Mesothelial cell of epicardium (in vitro differentiated cells): ENCODE data around the gene KLHL29. TPM values are rescaled to one million over a fixed set of nuclear protein-coding genes. Genes with fewer than 3 reads are reported as not detected.
A peak's percentile ranks its signal among the peaks of the same experiment; 100 is the strongest.

Source experiments
- DNase-seq, 2 experiments: peaks; one replicate each; pipeline ENCODE4 v3.0.0; 2021; ENCODE audit warnings: low spot score in 2 of 2; ENCODE audit not compliant: unreplicated experiment in 2 of 2
- H3K27ac Mint-ChIP-seq: 2 replicates; pipeline ENCODE4 v1.8.0; 2021; ENCODE audit warnings: mixed read lengths
- H3K27me3 Mint-ChIP-seq: 2 replicates; pipeline ENCODE4 v1.8.0; 2021; ENCODE audit warnings: low read depth, mixed read lengths
- H3K36me3 Mint-ChIP-seq: 2 replicates; pipeline ENCODE4 v1.8.0; 2021; ENCODE audit warnings: mixed read lengths
- H3K4me1 Mint-ChIP-seq: 2 replicates; pipeline ENCODE4 v1.8.0; 2021; ENCODE audit warnings: mixed read lengths
- H3K4me3 Mint-ChIP-seq: 2 replicates; pipeline ENCODE4 v1.8.0; 2021; ENCODE audit warnings: mild to moderate bottlenecking, moderate library complexity, mixed read lengths
- H3K9me3 Mint-ChIP-seq: 2 replicates; pipeline ENCODE4 v1.8.0; 2021; ENCODE audit warnings: mixed read lengths
- total RNA-seq: library from RNA; stranded (reverse); gene quantifications from 3 replicates; pipeline ENCODE4 v1.2.1, GENCODE V29; 2021
- TF ChIP-seq, protein P1 (sequence below): fragments of 200-600 bp; sonication (generic); IDR thresholded peaks from one replicate; pipeline ENCODE4 v1.5.0; 2021; ENCODE audit warnings: antibody characterized with exemption; ENCODE audit not compliant: unreplicated experiment

Gene KLHL29
- total RNA-seq, 1 donor from 2014 or later: 28.3 TPM

DNA sequence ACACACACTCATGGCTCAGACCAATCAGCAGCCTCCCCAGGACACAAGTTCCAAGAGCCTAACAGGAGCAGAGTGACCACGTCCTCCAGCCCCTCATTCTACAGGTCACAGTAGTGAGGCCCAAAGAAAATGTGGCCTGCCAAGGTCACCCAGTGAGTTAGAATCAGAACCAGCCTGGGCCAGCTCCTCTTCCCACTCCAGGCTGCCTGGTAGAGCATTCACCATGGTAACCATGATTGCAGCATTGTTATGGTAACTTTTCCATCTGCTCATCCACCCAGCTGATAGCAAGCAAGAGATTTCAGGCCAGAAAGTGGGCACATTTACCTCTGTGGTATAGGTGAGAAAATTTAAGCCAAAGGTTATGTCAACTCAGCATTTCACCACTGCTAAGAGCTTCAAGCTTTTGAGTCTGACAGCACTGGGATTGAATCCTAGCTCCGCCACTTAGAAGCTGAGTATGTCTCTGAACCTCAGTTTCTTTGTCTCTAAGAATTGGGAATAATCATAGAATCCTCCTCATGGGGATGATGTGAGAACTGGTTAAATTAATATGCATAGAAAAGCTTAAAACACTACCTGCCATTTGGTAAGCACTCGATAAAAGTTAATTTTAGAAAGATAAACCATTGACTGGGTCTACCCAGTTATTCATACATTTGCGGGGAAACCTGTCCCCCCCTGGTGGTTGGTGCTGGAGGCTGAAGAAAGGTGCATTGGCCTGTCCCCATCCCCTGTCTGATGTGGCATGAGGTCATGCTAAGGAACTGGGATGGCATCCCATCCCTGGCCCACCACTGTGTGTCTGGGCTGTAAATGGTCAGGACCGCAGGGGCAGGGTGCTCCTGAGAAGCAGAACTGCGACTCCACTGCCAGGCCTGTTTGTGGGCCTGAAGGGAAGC lies 181.5 kb downstream of the KLHL29 start:
- peak in 1 of 2 experiments; percentile 54 for DNase-seq
- Mint-ChIP-seq H3K4me1 (peaks cover 24% of the 10 kb centered on the region), H3K36me3 (peaks cover 2% of the 10 kb centered on the region), H3K27me3 (peaks cover 14% of the 10 kb centered on the region), H3K4me3 (no peak overlapping the region), H3K9me3 (no peaks in the 10 kb centered on the region), H3K27ac (peak overlapping the region; percentile 56)
- TF ChIP-seq, protein P1, sequence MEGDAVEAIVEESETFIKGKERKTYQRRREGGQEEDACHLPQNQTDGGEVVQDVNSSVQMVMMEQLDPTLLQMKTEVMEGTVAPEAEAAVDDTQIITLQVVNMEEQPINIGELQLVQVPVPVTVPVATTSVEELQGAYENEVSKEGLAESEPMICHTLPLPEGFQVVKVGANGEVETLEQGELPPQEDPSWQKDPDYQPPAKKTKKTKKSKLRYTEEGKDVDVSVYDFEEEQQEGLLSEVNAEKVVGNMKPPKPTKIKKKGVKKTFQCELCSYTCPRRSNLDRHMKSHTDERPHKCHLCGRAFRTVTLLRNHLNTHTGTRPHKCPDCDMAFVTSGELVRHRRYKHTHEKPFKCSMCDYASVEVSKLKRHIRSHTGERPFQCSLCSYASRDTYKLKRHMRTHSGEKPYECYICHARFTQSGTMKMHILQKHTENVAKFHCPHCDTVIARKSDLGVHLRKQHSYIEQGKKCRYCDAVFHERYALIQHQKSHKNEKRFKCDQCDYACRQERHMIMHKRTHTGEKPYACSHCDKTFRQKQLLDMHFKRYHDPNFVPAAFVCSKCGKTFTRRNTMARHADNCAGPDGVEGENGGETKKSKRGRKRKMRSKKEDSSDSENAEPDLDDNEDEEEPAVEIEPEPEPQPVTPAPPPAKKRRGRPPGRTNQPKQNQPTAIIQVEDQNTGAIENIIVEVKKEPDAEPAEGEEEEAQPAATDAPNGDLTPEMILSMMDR: peak; percentile 53

DNA sequence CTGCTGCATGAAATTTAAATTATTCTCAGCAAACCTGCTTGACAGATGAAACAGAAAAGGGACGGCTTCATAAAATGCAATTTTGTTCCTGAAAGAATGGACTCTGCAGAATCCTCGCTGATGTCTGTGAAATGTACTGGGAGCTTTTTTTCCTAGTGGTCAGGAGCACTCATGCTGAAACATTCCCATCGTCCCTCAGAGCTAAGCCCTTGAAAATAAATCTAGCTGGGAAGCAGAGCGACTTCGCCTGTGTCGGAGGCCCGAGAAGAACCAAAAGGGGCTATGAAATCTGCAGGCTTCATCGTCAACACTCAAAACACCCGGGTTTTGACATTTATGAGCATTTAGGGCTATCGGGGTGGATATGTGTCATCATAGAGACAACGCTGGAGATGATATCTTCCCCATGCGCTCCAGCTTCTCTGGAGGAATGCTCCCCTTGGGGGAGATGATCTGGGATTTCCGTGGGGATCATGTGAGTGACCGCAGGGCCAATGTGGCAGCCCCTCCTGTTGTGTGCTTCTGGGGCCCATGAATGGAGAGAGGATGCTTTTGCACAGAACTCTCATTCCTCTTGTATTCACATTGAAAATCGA lies 182.3 kb downstream of the KLHL29 start:
- DNase-seq: no peak
- Mint-ChIP-seq H3K27ac (peak overlapping the region; percentile 56), H3K9me3 (no peaks in the 10 kb centered on the region), H3K4me1 (peaks cover 24% of the 10 kb centered on the region), H3K4me3 (peak overlapping the region; percentile 1), H3K27me3 (peaks cover 15% of the 10 kb centered on the region), H3K36me3 (peaks cover 2% of the 10 kb centered on the region)
- TF ChIP-seq, protein P1: no peak

DNA sequence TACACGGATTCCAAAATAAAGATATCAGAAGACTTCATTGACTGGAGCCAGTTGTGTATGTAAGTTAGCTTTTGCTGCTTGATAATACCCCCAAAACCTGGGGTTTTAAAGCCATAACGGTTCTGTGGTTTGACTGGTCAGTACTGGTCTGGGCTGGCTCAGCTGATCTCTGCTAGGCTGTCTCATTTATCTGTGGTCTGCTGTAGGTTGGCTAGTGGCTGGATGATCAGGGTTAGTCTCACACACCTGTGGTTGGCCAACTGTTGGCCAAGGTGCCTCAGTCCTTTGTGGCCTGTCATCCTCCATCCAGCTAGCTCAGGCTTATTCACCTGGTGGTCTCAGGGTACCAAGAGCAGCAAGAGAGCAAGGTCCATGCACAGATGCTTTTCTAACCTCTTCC lies 183.2 kb downstream of the KLHL29 start:
- H3K27ac Mint-ChIP-seq: no peak overlapping the region
- no peaks in the 10 kb centered on the region for H3K9me3 Mint-ChIP-seq
- H3K4me3 Mint-ChIP-seq: no peak overlapping the region
- DNase-seq: no peak
- peaks cover 15% of the 10 kb centered on the region for H3K27me3 Mint-ChIP-seq
- peaks cover 24% of the 10 kb centered on the region for H3K4me1 Mint-ChIP-seq
- peaks cover 2% of the 10 kb centered on the region for H3K36me3 Mint-ChIP-seq
- TF ChIP-seq, protein P1: no peak

DNA sequence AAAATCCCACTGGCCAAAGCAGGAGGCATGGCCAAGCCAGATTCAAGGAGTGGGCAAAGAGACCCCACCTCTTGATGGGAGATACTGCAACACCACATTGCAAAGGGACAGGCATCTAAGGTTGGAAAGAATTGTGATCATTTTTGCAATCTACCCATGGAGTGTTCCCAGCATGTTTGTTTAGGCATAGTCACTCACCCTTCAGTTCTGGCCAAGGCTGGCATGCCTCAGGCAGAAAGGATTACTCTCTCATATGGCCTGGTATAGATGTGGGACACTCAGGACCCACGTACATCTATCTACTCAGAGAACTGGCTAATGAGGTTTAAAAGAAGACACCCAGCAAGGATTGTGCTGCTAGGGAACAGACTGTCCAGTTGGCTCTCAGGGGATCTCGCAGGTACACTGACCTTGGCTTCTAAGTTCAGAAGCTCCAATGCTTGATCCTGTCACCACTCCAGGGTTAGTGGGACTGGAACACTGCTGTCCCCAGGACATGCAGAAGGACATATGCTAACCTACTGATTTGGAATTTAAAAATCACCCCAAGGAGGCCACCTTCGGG lies 183.7 kb downstream of the KLHL29 start:
- H3K27me3 Mint-ChIP-seq: peaks cover 15% of the 10 kb centered on the region
- H3K27ac Mint-ChIP-seq: no peak overlapping the region
- no peak overlapping the region for H3K4me3 Mint-ChIP-seq
- no peak for DNase-seq
- no peaks in the 10 kb centered on the region for H3K9me3 Mint-ChIP-seq
- no peaks in the 10 kb centered on the region for H3K36me3 Mint-ChIP-seq
- H3K4me1 Mint-ChIP-seq: peaks cover 19% of the 10 kb centered on the region
- TF ChIP-seq, protein P1: no peak

DNA sequence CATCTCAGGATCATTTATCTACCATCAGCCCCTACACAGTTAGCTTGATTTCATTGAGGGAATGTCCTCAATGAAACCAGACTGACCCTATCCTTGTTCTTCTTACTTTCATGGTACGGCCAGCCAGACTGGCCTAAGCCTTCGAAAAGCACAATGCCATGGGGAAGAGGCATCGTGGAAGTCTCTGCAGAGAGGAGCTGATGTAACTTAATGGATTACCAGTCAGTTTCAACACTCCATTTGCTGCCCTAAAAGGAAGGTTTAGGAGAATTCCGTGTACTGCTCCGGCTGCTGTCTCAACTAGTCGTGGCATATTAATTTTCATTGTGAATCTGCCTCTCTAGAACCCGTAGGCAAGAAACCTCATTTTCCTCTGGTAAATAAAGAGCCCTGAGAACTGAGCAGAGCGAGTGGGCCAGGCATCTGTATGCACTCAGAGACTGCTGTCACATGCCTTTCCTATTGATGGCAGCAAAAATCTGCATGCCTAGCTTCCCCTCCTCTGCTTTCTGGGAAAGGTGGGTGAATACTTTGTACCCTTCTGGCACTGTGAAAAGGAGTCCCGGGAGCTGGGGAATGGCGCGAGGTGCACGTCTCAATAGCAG lies 184.9 kb downstream of the KLHL29 start:
- H3K4me1 Mint-ChIP-seq: peaks cover 17% of the 10 kb centered on the region
- no peak for DNase-seq
- TF ChIP-seq, protein P1: no peak
- no peaks in the 10 kb centered on the region for H3K9me3 Mint-ChIP-seq
- H3K27ac Mint-ChIP-seq: peak overlapping the region; percentile 12
- peaks cover 15% of the 10 kb centered on the region for H3K27me3 Mint-ChIP-seq
- H3K4me3 Mint-ChIP-seq: no peak overlapping the region
- H3K36me3 Mint-ChIP-seq: no peaks in the 10 kb centered on the region
